Endothelial cell of umbilical vein (primary cell): ENCODE data around the gene ARRDC1. TPM values are rescaled to one million over a fixed set of nuclear protein-coding genes. Genes with fewer than 3 reads are reported as not detected.

ENCODE experiments used
- BruUV-seq: library from RNA; stranded (reverse); fragments of 400-500 nt; replicated peaks from 2 replicates; lab custom pipeline; 2021; lab: Mats Ljungman, UMichigan
- CTCF ChIA-PET: fragments of 300-600, 350-600 bp; sonication (Branson Sonifier 250); formaldehyde crosslinking; loops from one replicate; lab custom pipeline; 2021; ENCODE audit warnings: antibody characterized with exemption, inconsistent platforms; lab: Charles Lee
- POLR2A ChIA-PET: fragments of 300-600, 350-600 bp; sonication (Branson Sonifier 250); formaldehyde crosslinking; loops from one replicate; lab custom pipeline; 2021; ENCODE audit warnings: antibody characterized with exemption, inconsistent platforms; lab: Charles Lee
- DNase-seq: peaks from one replicate; pipeline ENCODE4 v3.0.0-alpha.2; 2011; ENCODE audit warnings: low read depth, low spot score
- FAIRE-seq: peaks from 2 replicates; lab custom pipeline; 2011; peaks lifted over from hg19 to GRCh38; lab: Jason Lieb, UNC
- H2AFZ ChIP-seq: 2 replicates; pipeline ENCODE4 v1.6.0; 2012; ENCODE audit warnings: low read depth, low read length, control low read depth, inconsistent platforms
- H3K27ac ChIP-seq: 2 replicates; pipeline ENCODE4 v1.5.1; 2011; ENCODE audit warnings: low read depth, mild to moderate bottlenecking, control low read depth, low read length, moderate library complexity; ENCODE audit not compliant: insufficient read depth
- H3K27me3 ChIP-seq, 2 experiments: 2 replicates each; pipeline versions ENCODE4 v1.6.0 to v1.6.1; 2011; ENCODE audit warnings: low read length in 2 of 2, mixed read lengths in 1 of 2; ENCODE audit not compliant: control insufficient read depth in 2 of 2, insufficient read depth in 2 of 2
- H3K36me3 ChIP-seq, 2 experiments: 2 replicates in 1 of 2; 3 replicates in 1 of 2; pipeline ENCODE4 v1.5.1; 2011; ENCODE audit warnings: low read length in 2 of 2, mild to moderate bottlenecking in 1 of 2, moderate library complexity in 1 of 2; ENCODE audit not compliant: control insufficient read depth in 2 of 2, insufficient read depth in 2 of 2; ENCODE audit errors: extremely low read depth in 1 of 2
- H3K4me1 ChIP-seq: 3 replicates; pipeline ENCODE4 v1.5.1; 2011; ENCODE audit warnings: mild to moderate bottlenecking, low read length; ENCODE audit not compliant: control insufficient read depth, insufficient read depth; ENCODE audit errors: extremely low read depth
- H3K4me2 ChIP-seq: 2 replicates; pipeline ENCODE4 v1.6.1; 2011; ENCODE audit warnings: low read length, control low read depth, mixed read lengths; ENCODE audit not compliant: insufficient read depth
- H3K4me3 ChIP-seq, 3 experiments: fragments of 200-600 bp in 1 of 3; sonication (generic), shearing (Covaris generic) in 1 of 3; replicated peaks in 1 of 3; 2 replicates each; pipeline ENCODE4 v1.5.1; 2011 to 2016; ENCODE audit warnings: control low read depth in 3 of 3, low read length in 3 of 3, mild to moderate bottlenecking in 2 of 3, inconsistent platforms in 1 of 3, low read depth in 1 of 3, moderate library complexity in 1 of 3; ENCODE audit not compliant: insufficient read depth in 1 of 3
- H3K79me2 ChIP-seq: 2 replicates; pipeline ENCODE4 v1.6.0; 2012; ENCODE audit warnings: low read length, inconsistent platforms; ENCODE audit not compliant: control insufficient read depth, insufficient read depth
- H3K9ac ChIP-seq: replicated peaks from 2 replicates; pipeline ENCODE3; 2011; ENCODE audit warnings: low read length, control low read depth; ENCODE audit not compliant: insufficient read depth; ENCODE audit errors: extremely low read depth
- H3K9me1 ChIP-seq: replicated peaks from 3 replicates; pipeline ENCODE4 v1.6.0; 2011; ENCODE audit warnings: mild to moderate bottlenecking, low read length; ENCODE audit not compliant: control insufficient read depth, insufficient read depth; ENCODE audit errors: extremely low read depth
- H3K9me3 ChIP-seq: replicated peaks from 2 replicates; pipeline ENCODE4 v1.5.1; 2012; ENCODE audit warnings: low read length, inconsistent platforms; ENCODE audit not compliant: control insufficient read depth, insufficient read depth
- H4K20me1 ChIP-seq: replicated peaks from 2 replicates; pipeline ENCODE3; 2011; ENCODE audit warnings: mild to moderate bottlenecking, low read length; ENCODE audit not compliant: control insufficient read depth, insufficient read depth; ENCODE audit errors: extremely low read depth
- EZH2 ChIP-seq: IDR thresholded peaks from 2 replicates; pipeline ENCODE4 v1.6.1; 2012; ENCODE audit warnings: borderline replicate concordance, low read depth, mild to moderate bottlenecking, moderate library complexity, low read length, inconsistent platforms; ENCODE audit not compliant: severe bottlenecking
- FOS ChIP-seq: IDR thresholded peaks from 2 replicates; pipeline ENCODE4 v1.6.1; 2011; ENCODE audit warnings: mild to moderate bottlenecking, low read length, moderate library complexity, borderline replicate concordance; ENCODE audit not compliant: insufficient read depth
- GATA2 ChIP-seq: IDR thresholded peaks from 2 replicates; pipeline ENCODE4 v1.7.0; 2011; ENCODE audit warnings: low read depth, mild to moderate bottlenecking, moderate library complexity, mixed read lengths, low read length; ENCODE audit not compliant: insufficient read length, insufficient read depth
- JUN ChIP-seq: IDR thresholded peaks from 2 replicates; pipeline ENCODE4 v1.6.1; 2011; ENCODE audit warnings: borderline replicate concordance, low read depth; ENCODE audit not compliant: insufficient read length, insufficient read depth
- MYC ChIP-seq: IDR thresholded peaks from one replicate; pipeline ENCODE4 v1.6.1; 2011; ENCODE audit warnings: mild to moderate bottlenecking, low read depth, low read length
- POLR2A ChIP-seq: IDR thresholded peaks from 2 replicates; pipeline ENCODE4 v1.6.1; 2012; ENCODE audit warnings: low read depth, mild to moderate bottlenecking, control low read depth, low read length
- POLR2AphosphoS5 ChIP-seq: IDR thresholded peaks from 2 replicates; pipeline ENCODE4 v1.6.1; 2012; ENCODE audit warnings: low read depth, mild to moderate bottlenecking, control low read depth, low read length, moderate library complexity; ENCODE audit not compliant: insufficient read depth
- dilution Hi-C: fragments of 300-500 bp; cut with MboI; formaldehyde crosslinking; loops from one replicate; pipeline ENCODE4 v1.15.0; 2019; ENCODE audit warnings: low sequenced_read_pairs; ENCODE audit not compliant: extremely low pct_ligation_motif_present
- intact Hi-C: fragments of 100-400 bp; cut with micrococcal nuclease; formaldehyde crosslinking; loops from one replicate; pipeline ENCODE4 v1.10.0; 2022
- polyA plus RNA-seq, 4 experiments: library from polyadenylated mRNA; depleted of rRNA in 3 of 4; stranded (reverse) in 3 of 4; unstranded in 1 of 4; fragments of >200 nt; gene quantifications; 2 replicates each; pipeline versions ENCODE4 v1.2.1 to v1.2.3, GENCODE V29; 2011 to 2012; ENCODE audit warnings: missing spikeins in 1 of 4
- total RNA-seq: library from RNA; stranded (reverse); gene quantifications from 2 replicates; pipeline ENCODE4 v1.2.3, GENCODE V29; 2021
- TF ChIP-seq, protein P1 (sequence below): IDR thresholded peaks from 2 replicates; pipeline ENCODE4 v1.6.1; 2011; ENCODE audit not compliant: insufficient read depth, insufficient read length
- TF ChIP-seq, protein P2 (sequence below), 2 donors: IDR thresholded peaks; 1 replicate in 1 of 2; 2 replicates in 1 of 2; pipeline ENCODE4 v1.5.1; 2011; ENCODE audit warnings: low read length in 2 of 2, mild to moderate bottlenecking in 2 of 2, moderate library complexity in 2 of 2, control low read depth in 1 of 2, inconsistent platforms in 1 of 2, low read depth in 1 of 2; ENCODE audit not compliant: insufficient read depth in 1 of 2; ENCODE audit errors: extremely low read depth in 1 of 2

ARRDC1 gene
- total and polyA plus RNA-seq, 2 donors (not counting 3 experiments of a cell fraction or from before 2014, with no cell fraction given): 22.5 to 51.0 TPM

DNA sequence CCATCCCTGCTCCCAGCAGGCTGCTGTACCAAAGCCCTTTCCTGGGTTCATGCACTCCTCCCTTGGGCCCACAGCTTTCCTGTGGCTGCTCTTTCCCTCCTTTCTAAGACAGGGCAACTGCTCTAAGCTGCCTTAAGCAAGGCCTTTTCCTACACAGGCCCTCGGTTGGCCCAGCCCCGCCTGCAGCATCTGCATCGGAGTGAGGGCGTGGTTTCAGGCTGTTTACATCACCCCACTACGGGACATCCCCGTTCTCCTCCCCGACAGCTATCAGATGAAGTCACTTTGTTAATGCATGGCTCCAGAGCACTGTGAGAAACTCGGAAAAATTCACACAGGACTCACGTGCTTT is 30.1 kb upstream of the ARRDC1 start:
- Histone ChIP-seq H3K79me2 (peaks cover 40% of the 10 kb centered on the region), H3K4me3 (no peak overlapping the region), H3K36me3 (peaks cover 9 to 28% of the 10 kb centered on the region in 2 experiments), H3K9ac (no peak overlapping the region), H2AFZ (no peak overlapping the region), H3K4me1 (peaks cover 14% of the 10 kb centered on the region), H4K20me1 (no peaks in the 10 kb centered on the region), H3K27me3 (no peaks in the 10 kb centered on the region), H3K4me2 (no peak overlapping the region), H3K9me1 (no peaks in the 10 kb centered on the region), H3K9me3 (no peaks in the 10 kb centered on the region), H3K27ac (no peak overlapping the region)
- ChIA-PET POLR2A (no interaction called here), CTCF (no interaction called here)
- FAIRE-seq (no peak), DNase-seq (no peak)
- no peak for TF ChIP-seq FOS
- no peak for TF ChIP-seq POLR2AphosphoS5
- no peak for TF ChIP-seq EZH2
- TF ChIP-seq POLR2A: no peak
- TF ChIP-seq, protein P1, sequence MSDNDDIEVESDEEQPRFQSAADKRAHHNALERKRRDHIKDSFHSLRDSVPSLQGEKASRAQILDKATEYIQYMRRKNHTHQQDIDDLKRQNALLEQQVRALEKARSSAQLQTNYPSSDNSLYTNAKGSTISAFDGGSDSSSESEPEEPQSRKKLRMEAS: no peak
- no peak for TF ChIP-seq GATA2
- TF ChIP-seq, protein P2, sequence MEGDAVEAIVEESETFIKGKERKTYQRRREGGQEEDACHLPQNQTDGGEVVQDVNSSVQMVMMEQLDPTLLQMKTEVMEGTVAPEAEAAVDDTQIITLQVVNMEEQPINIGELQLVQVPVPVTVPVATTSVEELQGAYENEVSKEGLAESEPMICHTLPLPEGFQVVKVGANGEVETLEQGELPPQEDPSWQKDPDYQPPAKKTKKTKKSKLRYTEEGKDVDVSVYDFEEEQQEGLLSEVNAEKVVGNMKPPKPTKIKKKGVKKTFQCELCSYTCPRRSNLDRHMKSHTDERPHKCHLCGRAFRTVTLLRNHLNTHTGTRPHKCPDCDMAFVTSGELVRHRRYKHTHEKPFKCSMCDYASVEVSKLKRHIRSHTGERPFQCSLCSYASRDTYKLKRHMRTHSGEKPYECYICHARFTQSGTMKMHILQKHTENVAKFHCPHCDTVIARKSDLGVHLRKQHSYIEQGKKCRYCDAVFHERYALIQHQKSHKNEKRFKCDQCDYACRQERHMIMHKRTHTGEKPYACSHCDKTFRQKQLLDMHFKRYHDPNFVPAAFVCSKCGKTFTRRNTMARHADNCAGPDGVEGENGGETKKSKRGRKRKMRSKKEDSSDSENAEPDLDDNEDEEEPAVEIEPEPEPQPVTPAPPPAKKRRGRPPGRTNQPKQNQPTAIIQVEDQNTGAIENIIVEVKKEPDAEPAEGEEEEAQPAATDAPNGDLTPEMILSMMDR (IDR thresholded peaks at IDR 0.05; ENCODE audit: extremely low read depth in 1 of 2, insufficient read depth in 1 of 2, low read depth in 1 of 2, low read length in 2 of 2): no peak
- no peak for TF ChIP-seq JUN
- TF ChIP-seq MYC: no peak
- intact Hi-C loops (no loop called here), dilution Hi-C loops (no loop called here)
- BruUV-seq: no TSS peak
